GM23338 (cell line): Measurements from ENCODE around the gene UGT2B17. TPM values are rescaled to one million over a fixed set of nuclear protein-coding genes. Genes with fewer than 3 reads are reported as not detected.
"Not testable (repeated sequence)": the region's sequence is repeated elsewhere in the genome, so short reads cannot be mapped to it uniquely, and the experiment has no call there.

Experiments used
- ATAC-seq: fragments of 200-7000 bp; cut with Tn5 transposase; 3 replicates; pipeline ENCODE4 v1.9.1; 2020
- DNase-seq: peaks from one replicate; pipeline ENCODE4 v3.0.0-alpha.2; 2015; ENCODE audit warnings: low spot score
- H2AFZ ChIP-seq: fragments of 200-600 bp; sonication (generic); 2 replicates; pipeline ENCODE4 v1.8.0; 2016; ENCODE audit warnings: antibody characterized with exemption, mild to moderate bottlenecking, moderate library complexity
- H3F3A ChIP-seq: fragments of 200-600 bp; sonication (generic); replicated peaks from 2 replicates; pipeline ENCODE4 v1.8.0; 2017; ENCODE audit warnings: antibody characterized with exemption, mixed run types, low read depth
- H3K27ac ChIP-seq: fragments of 200-600 bp; sonication (generic); 2 replicates; pipeline ENCODE4 v1.6.1; 2016; ENCODE audit warnings: low read depth
- H3K27me3 ChIP-seq: fragments of 200-600 bp; sonication (generic); 2 replicates; pipeline ENCODE4 v1.8.0; 2016; ENCODE audit warnings: mild to moderate bottlenecking, mixed run types, moderate library complexity; ENCODE audit not compliant: insufficient read depth
- H3K36me3 ChIP-seq: fragments of 200-600 bp; sonication (generic); 2 replicates; pipeline ENCODE4 v1.8.0; 2016; ENCODE audit warnings: mild to moderate bottlenecking; ENCODE audit not compliant: insufficient read depth
- H3K4me1 ChIP-seq: fragments of 200-600 bp; sonication (generic); 2 replicates; pipeline ENCODE4 v1.8.0; 2016; ENCODE audit warnings: mild to moderate bottlenecking, moderate library complexity; ENCODE audit not compliant: insufficient read depth
- H3K4me2 ChIP-seq: fragments of 200-600 bp; sonication (generic); 2 replicates; pipeline ENCODE4 v1.7.1; 2017; ENCODE audit warnings: mixed run types
- H3K4me3 ChIP-seq: fragments of 200-600 bp; sonication (generic); 2 replicates; pipeline ENCODE4 v1.6.1; 2016; ENCODE audit warnings: mixed run types
- H3K79me2 ChIP-seq: fragments of 200-600 bp; sonication (generic); replicated peaks from 2 replicates; pipeline ENCODE4 v1.8.0; 2017; ENCODE audit warnings: mild to moderate bottlenecking; ENCODE audit not compliant: insufficient read depth
- H3K9me2 ChIP-seq: fragments of 200-600 bp; sonication (generic); 2 replicates; pipeline ENCODE4 v1.8.0; 2017; ENCODE audit not compliant: insufficient read depth
- H4K20me1 ChIP-seq: fragments of 200-600 bp; sonication (generic); replicated peaks from 2 replicates; pipeline ENCODE4 v1.8.0; 2017; ENCODE audit warnings: mild to moderate bottlenecking; ENCODE audit not compliant: insufficient read depth
- H3K27ac Mint-ChIP-seq: 2 replicates; pipeline ENCODE4 v1.8.0; 2020; ENCODE audit warnings: inconsistent platforms, mild to moderate bottlenecking, moderate library complexity, mixed read lengths
- H3K27me3 Mint-ChIP-seq: 3 replicates; pipeline ENCODE4 v1.8.0; 2022; ENCODE audit warnings: low read depth, mild to moderate bottlenecking, moderate library complexity, mixed read lengths, inconsistent platforms; ENCODE audit not compliant: insufficient read depth, poor library complexity
- H3K36me3 Mint-ChIP-seq: 3 replicates; pipeline ENCODE4 v1.8.0; 2021; ENCODE audit warnings: low read depth, mild to moderate bottlenecking, inconsistent platforms, moderate library complexity, mixed read lengths
- H3K4me1 Mint-ChIP-seq: 3 replicates; pipeline ENCODE4 v1.8.0; 2020; ENCODE audit warnings: mild to moderate bottlenecking, inconsistent platforms, mixed read lengths
- H3K4me3 Mint-ChIP-seq: 3 replicates; pipeline ENCODE4 v1.8.0; 2021; ENCODE audit warnings: moderate library complexity, mild to moderate bottlenecking, inconsistent platforms, mixed read lengths
- H3K9me3 Mint-ChIP-seq: 3 replicates; pipeline ENCODE4 v1.8.0; 2020; ENCODE audit warnings: moderate library complexity, mild to moderate bottlenecking, inconsistent platforms, mixed read lengths
- CREB1 ChIP-seq: fragments of 250-450 bp; sonication (Bioruptor Pico); IDR thresholded peaks from 2 replicates; pipeline ENCODE4 v1.5.0; 2020; ENCODE audit warnings: low read depth, mild to moderate bottlenecking, moderate library complexity
- ETS1 ChIP-seq: IDR thresholded peaks from 2 replicates; pipeline ENCODE4 v1.6.1; 2016; ENCODE audit warnings: antibody characterized with exemption
- EZH2 ChIP-seq: fragments of 200-600 bp; sonication (generic); IDR thresholded peaks from one replicate; pipeline ENCODE4 v1.8.0; 2017; ENCODE audit warnings: antibody characterized with exemption, mild to moderate bottlenecking, low read depth; ENCODE audit not compliant: unreplicated experiment
- EZH2phosphoT487 ChIP-seq: fragments of 200-600 bp; sonication (generic); IDR thresholded peaks from one replicate; pipeline ENCODE4 v1.8.1; 2018; ENCODE audit warnings: antibody characterized with exemption; ENCODE audit not compliant: unreplicated experiment
- JUNB ChIP-seq: IDR thresholded peaks from one replicate; pipeline ENCODE4 v1.6.1; 2016; ENCODE audit warnings: antibody characterized with exemption; ENCODE audit not compliant: unreplicated experiment
- POLR2AphosphoS5 ChIP-seq: IDR thresholded peaks from 2 replicates; pipeline ENCODE4 v1.6.1; 2016; ENCODE audit warnings: antibody characterized with exemption, low read depth
- REST ChIP-seq: IDR thresholded peaks from one replicate; pipeline ENCODE4 v1.6.1; 2018; ENCODE audit warnings: antibody characterized with exemption; ENCODE audit not compliant: unreplicated experiment
- polyA plus RNA-seq: library from polyadenylated mRNA; unstranded; fragments of >200 nt; fragmentation: Nextera tagmentation; extraction: Ambion mirVana; gene quantifications from 2 replicates; pipeline ENCODE4 v1.2.1, GENCODE V29; 2016
- total RNA-seq: library from RNA; depleted of rRNA; stranded (reverse); fragments of >200 nt; shearing (Covaris generic); gene quantifications from 2 replicates; pipeline ENCODE4 v1.2.3, GENCODE V29; 2014

UGT2B17 gene
- total and polyA plus RNA-seq, 2 experiments from 2014 or later = not detected

- Histone ChIP-seq H3K27me3 (no peaks in the 10 kb centered on the region), H3K4me3 (no peak overlapping the region), H3K9me2 (no peaks in the 10 kb centered on the region), H4K20me1 (no peaks in the 10 kb centered on the region), H2AFZ (peak overlapping the region; percentile 96), H3K79me2 (no peaks in the 10 kb centered on the region), H3F3A (no peaks in the 10 kb centered on the region), H3K36me3 (no peaks in the 10 kb centered on the region), H3K27ac (no peak overlapping the region), H3K4me2 (no peak overlapping the region), H3K4me1 (no peaks in the 10 kb centered on the region)
- no peak for DNase-seq
- TF ChIP-seq CREB1 = no peak
- Mint-ChIP-seq H3K36me3 (peaks cover 7% of the 10 kb centered on the region; the same call in 2 of the 3 replicates), H3K9me3 (peaks cover 23% of the 10 kb centered on the region), H3K4me1 (no peaks in the 10 kb centered on the region), H3K4me3 (no peak overlapping the region), H3K27ac (no peak overlapping the region), H3K27me3 (peaks cover 2% of the 10 kb centered on the region)
- no peak for ATAC-seq
Observed at GRCh38 chr4:68536375-68536774, 39.7 kb downstream of the UGT2B17 start.

GRCh38 chr4:68535974-68536373 is 40.1 kb downstream of the UGT2B17 start:
- H3K36me3 ChIP-seq = 0 out of 2 replicates have a peak, but pooled peaks cover 3% of the 10 kb centered on the region
- no peak overlapping the region for H3K27ac ChIP-seq
- no peak overlapping the region for H3K4me3 Mint-ChIP-seq
- H3K79me2 ChIP-seq = no peaks in the 10 kb centered on the region
- H3K4me1 Mint-ChIP-seq = no peaks in the 10 kb centered on the region
- peaks cover 11% of the 10 kb centered on the region; the same call in 2 of the 3 replicates for H3K36me3 Mint-ChIP-seq
- H3K4me1 ChIP-seq = no peaks in the 10 kb centered on the region
- no peak for TF ChIP-seq EZH2phosphoT487
- TF ChIP-seq JUNB = no peak
- TF ChIP-seq EZH2 = no peak
- TF ChIP-seq ETS1 = no peak
- TF ChIP-seq POLR2AphosphoS5 = no peak
- no peak for TF ChIP-seq REST
- H3K27ac Mint-ChIP-seq = no peak overlapping the region
- ATAC-seq (no peak), DNase-seq (no peak)
- H3K9me3 Mint-ChIP-seq = peaks cover 26% of the 10 kb centered on the region
- no peaks in the 10 kb centered on the region for H3F3A ChIP-seq
- no peak overlapping the region for H3K4me2 ChIP-seq
- peaks cover 2% of the 10 kb centered on the region for H3K27me3 Mint-ChIP-seq
- no peak overlapping the region for H3K4me3 ChIP-seq
- no peaks in the 10 kb centered on the region for H4K20me1 ChIP-seq
- no peaks in the 10 kb centered on the region for H3K27me3 ChIP-seq
- H3K9me2 ChIP-seq = no peaks in the 10 kb centered on the region
- peak overlapping the region; percentile 96 for H2AFZ ChIP-seq

- not testable (repeated sequence) for H3K4me1 ChIP-seq, DNase-seq, H3K27me3 ChIP-seq, ATAC-seq, H3F3A ChIP-seq, H3K36me3 ChIP-seq, H3K9me3 Mint-ChIP-seq, H3K27ac ChIP-seq, H3K79me2 ChIP-seq, H3K4me1 Mint-ChIP-seq, H3K4me2 ChIP-seq, H3K4me3 ChIP-seq, H3K9me2 ChIP-seq, H3K27me3 Mint-ChIP-seq, H3K4me3 Mint-ChIP-seq, H3K36me3 Mint-ChIP-seq, H3K27ac Mint-ChIP-seq, H4K20me1 ChIP-seq
- H2AFZ ChIP-seq = 0 out of 2 replicates have a peak overlapping the region, but pooled peaks have one; percentile 39
Observed at GRCh38 chr4:68522232-68522631, 53.9 kb downstream of the UGT2B17 start.
